Activated B cell treated with CpG ODN at 0.5 μM for 24 hours (primary cell): Measurements from ENCODE around the gene FGFR1OP2. TPM values are rescaled to one million over a fixed set of nuclear protein-coding genes. Genes with fewer than 3 reads are reported as not detected.

Experiments
- ATAC-seq: fragments of 200-7000 bp; cut with Tn5 transposase; one replicate; pipeline ENCODE4 v1.10.0; 2021; ENCODE audit warnings: low read depth, mild to moderate bottlenecking, moderate library complexity
- CTCF ChIA-PET: fragments of 350-600 bp; sonication (Branson Sonifier 250); formaldehyde crosslinking; loops from one replicate; lab custom pipeline; 2021; ENCODE audit warnings: antibody characterized with exemption; lab: Charles Lee
- POLR2A ChIA-PET: fragments of 350-600 bp; sonication (Branson Sonifier 250); formaldehyde crosslinking; loops from one replicate; lab custom pipeline; 2021; ENCODE audit warnings: antibody characterized with exemption; lab: Charles Lee
- DNase-seq: peaks from one replicate; pipeline ENCODE4 v3.0.0; 2022
- H3K27ac Mint-ChIP-seq: one replicate; pipeline ENCODE4 v1.8.0; 2020; ENCODE audit warnings: mixed read lengths
- H3K27me3 Mint-ChIP-seq: one replicate; pipeline ENCODE4 v1.8.0; 2021; ENCODE audit warnings: mixed read lengths
- H3K36me3 Mint-ChIP-seq: one replicate; pipeline ENCODE4 v1.8.0; 2021; ENCODE audit warnings: low read depth, mixed read lengths
- H3K4me1 Mint-ChIP-seq: one replicate; pipeline ENCODE4 v1.8.0; 2021; ENCODE audit warnings: mixed read lengths
- H3K4me3 Mint-ChIP-seq: one replicate; pipeline ENCODE4 v1.8.0; 2020; ENCODE audit warnings: mild to moderate bottlenecking, mixed read lengths
- H3K9me3 Mint-ChIP-seq: one replicate; pipeline ENCODE4 v1.8.0; 2020; ENCODE audit warnings: mixed read lengths
- intact Hi-C: fragments of 100-400 bp; cut with micrococcal nuclease; formaldehyde crosslinking; loops from one replicate; pipeline ENCODE4 v1.15.1; 2024
- total RNA-seq: library from RNA; stranded (reverse); gene quantifications from 2 replicates; pipeline ENCODE4 v1.2.3, GENCODE V29; 2022
- TF ChIP-seq, protein P1 (sequence below): fragments of 200-600 bp; IDR thresholded peaks from one replicate; pipeline ENCODE4 v1.8.0; 2022; ENCODE audit warnings: antibody characterized with exemption, mild to moderate bottlenecking

The FGFR1OP2 gene
- total RNA-seq, 1 donor from 2014 or later, result 45.0 TPM

DNA sequence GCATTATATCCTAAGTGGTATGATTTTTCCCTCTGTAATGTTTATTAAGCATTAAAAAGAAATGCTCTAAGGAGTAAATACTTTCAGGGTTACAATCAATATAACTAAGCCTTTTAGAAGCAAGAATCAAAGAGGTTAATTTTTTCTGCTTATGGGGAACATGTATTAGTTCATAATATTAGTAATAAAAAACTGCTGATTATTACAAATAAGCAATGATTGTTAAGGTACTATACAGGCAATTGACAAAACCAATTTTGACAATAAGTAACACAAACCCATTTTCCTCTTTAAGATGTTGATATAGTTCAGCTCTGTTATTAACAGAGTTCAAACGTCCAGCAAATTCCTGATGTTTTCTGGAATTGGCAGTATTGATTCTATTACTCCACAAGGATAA lies 32.2 kb upstream of the FGFR1OP2 start:
- no peak overlapping the region for H3K4me3 Mint-ChIP-seq
- DNase-seq (no peak), ATAC-seq (no peak)
- peaks cover 78% of the 10 kb centered on the region for H3K36me3 Mint-ChIP-seq
- intact Hi-C loops, result no loop called here
- peaks cover 3% of the 10 kb centered on the region for H3K9me3 Mint-ChIP-seq
- no peaks in the 10 kb centered on the region for H3K4me1 Mint-ChIP-seq
- TF ChIP-seq, protein P1, sequence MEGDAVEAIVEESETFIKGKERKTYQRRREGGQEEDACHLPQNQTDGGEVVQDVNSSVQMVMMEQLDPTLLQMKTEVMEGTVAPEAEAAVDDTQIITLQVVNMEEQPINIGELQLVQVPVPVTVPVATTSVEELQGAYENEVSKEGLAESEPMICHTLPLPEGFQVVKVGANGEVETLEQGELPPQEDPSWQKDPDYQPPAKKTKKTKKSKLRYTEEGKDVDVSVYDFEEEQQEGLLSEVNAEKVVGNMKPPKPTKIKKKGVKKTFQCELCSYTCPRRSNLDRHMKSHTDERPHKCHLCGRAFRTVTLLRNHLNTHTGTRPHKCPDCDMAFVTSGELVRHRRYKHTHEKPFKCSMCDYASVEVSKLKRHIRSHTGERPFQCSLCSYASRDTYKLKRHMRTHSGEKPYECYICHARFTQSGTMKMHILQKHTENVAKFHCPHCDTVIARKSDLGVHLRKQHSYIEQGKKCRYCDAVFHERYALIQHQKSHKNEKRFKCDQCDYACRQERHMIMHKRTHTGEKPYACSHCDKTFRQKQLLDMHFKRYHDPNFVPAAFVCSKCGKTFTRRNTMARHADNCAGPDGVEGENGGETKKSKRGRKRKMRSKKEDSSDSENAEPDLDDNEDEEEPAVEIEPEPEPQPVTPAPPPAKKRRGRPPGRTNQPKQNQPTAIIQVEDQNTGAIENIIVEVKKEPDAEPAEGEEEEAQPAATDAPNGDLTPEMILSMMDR, result no peak
- H3K27me3 Mint-ChIP-seq, result no peaks in the 10 kb centered on the region
- CTCF ChIA-PET, result no interaction called here
- POLR2A ChIA-PET, result no interaction called here
- H3K27ac Mint-ChIP-seq, result no peak overlapping the region

DNA sequence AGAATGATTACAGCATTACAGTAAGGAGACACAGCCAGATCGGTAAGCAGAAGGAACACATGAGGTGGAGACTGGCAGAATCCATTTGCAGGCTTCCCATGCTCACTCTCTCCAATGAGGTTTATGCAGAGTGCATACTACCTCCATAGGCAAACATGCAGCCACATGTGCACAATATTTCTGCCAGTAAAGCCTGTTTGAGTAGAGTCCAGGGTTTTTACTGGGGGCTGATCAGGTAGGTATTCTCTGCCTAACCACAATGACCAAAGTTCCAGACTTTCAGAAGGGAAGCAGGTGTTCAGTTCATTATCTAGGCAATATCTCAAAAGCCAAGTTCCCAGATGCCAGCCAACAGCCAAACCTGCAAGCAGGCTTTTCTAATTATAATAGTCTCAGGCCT lies 31.6 kb upstream of the FGFR1OP2 start:
- no peak for ATAC-seq
- H3K27ac Mint-ChIP-seq, result no peak overlapping the region

DNA sequence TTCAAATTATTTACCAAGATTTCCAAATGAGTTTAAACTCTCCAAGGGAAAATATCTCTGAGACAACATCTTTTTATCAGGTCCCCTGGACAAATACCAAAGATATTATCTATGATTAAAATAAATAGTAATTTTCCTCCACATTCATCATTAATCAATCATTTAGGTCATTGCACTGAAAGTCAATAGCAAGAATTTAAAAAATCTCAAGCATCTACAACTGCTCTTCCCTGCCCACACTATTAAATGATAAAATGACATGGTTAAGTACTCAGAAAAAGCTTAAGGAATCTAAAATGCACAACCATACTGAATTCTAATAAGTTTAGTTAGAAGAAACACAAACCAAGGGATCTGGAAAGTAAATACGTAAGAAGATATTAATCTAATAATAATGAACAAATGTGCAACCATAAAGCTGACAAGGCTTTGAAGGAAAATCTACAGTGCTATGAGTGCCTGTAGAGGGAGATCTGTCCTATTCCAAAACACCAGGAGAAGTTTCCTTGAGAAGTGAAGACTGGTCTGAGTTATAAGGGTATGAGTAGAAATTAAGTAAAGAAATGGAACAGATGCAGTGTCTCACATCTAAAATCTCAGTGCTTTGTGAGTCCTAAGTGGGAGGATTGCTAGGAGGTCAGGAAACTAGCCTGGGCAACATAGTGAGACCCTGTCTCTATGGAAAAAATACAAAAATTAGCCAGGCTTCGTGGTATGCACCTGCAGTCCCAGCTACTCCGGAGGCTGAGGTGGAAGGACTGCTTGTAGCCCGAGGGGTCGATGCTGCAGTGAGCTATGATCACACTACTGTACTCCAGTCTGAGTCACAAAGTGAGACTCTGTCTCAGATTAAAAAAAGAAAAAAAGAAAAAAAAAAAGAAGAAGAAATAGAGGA lies 19.7 kb upstream of the FGFR1OP2 start:
- POLR2A ChIA-PET, result no interaction called here
- intact Hi-C loops, result no loop called here
- TF ChIP-seq, protein P1, result no peak

More for the DNA sequence above, 31.6 kb upstream of the FGFR1OP2 start:
- Mint-ChIP-seq H3K9me3 (peaks cover 3% of the 10 kb centered on the region), H3K4me3 (no peak overlapping the region), H3K27me3 (no peaks in the 10 kb centered on the region), H3K36me3 (peaks cover 78% of the 10 kb centered on the region), H3K4me1 (no peaks in the 10 kb centered on the region)
- TF ChIP-seq, protein P1, result no peak
- no peak for DNase-seq
- CTCF ChIA-PET, result no interaction called here
- intact Hi-C loops, result no loop called here
- POLR2A ChIA-PET, result no interaction called here

DNA sequence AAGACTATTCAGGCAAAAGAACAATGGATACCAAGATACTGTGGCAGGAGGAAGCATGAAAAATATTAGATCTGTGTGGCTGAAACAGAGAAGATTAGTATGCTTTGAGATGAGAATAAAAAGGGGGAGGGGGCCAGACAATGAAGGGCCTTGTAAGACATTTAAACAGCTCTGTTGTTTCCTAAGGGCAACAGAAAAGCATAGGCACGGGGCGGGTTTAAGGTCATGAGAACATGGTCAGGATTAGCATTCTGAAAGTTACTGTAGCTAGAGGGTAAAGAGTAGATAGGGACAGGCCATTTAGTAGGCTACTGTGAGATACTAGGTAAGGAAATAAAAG lies 19.1 kb upstream of the FGFR1OP2 start:
- H3K27ac Mint-ChIP-seq, result no peak overlapping the region
- intact Hi-C loops, result no loop called here
- ATAC-seq (no peak), DNase-seq (no peak)
- H3K4me1 Mint-ChIP-seq, result no peaks in the 10 kb centered on the region
- ChIA-PET CTCF (interaction anchor here (1.4 kb wide), 1 partner anchor 11 kb away, joined by 4 read pairs; no protein-coding TSS in a partner anchor), POLR2A (no interaction called here)
- no peaks in the 10 kb centered on the region for H3K9me3 Mint-ChIP-seq
- peaks cover 60% of the 10 kb centered on the region for H3K36me3 Mint-ChIP-seq
- no peaks in the 10 kb centered on the region for H3K27me3 Mint-ChIP-seq
- no peak overlapping the region for H3K4me3 Mint-ChIP-seq
- TF ChIP-seq, protein P1, result no peak

More for the DNA sequence above, 19.7 kb upstream of the FGFR1OP2 start:
- H3K27me3 Mint-ChIP-seq, result no peaks in the 10 kb centered on the region
- CTCF ChIA-PET, result interaction anchor here (1.4 kb wide), 1 partner anchor 11 kb away, joined by 4 read pairs; no protein-coding TSS in a partner anchor
- ATAC-seq (no peak), DNase-seq (no peak)
- H3K4me3 Mint-ChIP-seq, result no peak overlapping the region
- no peaks in the 10 kb centered on the region for H3K9me3 Mint-ChIP-seq
- H3K36me3 Mint-ChIP-seq, result peaks cover 54% of the 10 kb centered on the region
- no peak overlapping the region for H3K27ac Mint-ChIP-seq
- no peaks in the 10 kb centered on the region for H3K4me1 Mint-ChIP-seq

DNA sequence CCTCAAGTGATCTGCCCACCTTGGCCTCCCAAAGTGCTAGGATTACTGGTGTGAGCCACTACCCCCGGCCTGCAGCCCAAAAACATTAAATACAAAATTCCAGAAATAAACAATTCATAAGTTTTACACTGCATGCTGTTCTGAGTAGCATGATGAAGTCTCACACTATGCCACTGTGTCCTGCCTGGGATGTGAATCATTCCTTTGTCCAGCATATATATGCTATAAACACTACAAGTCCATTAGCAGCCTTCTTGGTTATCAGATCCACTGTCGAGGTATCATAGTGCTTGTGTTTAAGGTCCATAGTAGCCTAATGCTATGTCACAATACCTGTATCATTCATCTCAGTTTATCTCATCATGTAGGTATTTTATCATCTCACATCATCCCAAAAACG lies 16.4 kb upstream of the FGFR1OP2 start:
- peaks cover 58% of the 10 kb centered on the region for H3K36me3 Mint-ChIP-seq
- no peak overlapping the region for H3K27ac Mint-ChIP-seq
- ChIA-PET POLR2A (no interaction called here), CTCF (no interaction called here)
- TF ChIP-seq, protein P1, result no peak
- H3K27me3 Mint-ChIP-seq, result no peaks in the 10 kb centered on the region
- DNase-seq, result no peak
- intact Hi-C loops, result no loop called here
- ATAC-seq, result no peak
- H3K9me3 Mint-ChIP-seq, result no peaks in the 10 kb centered on the region
- H3K4me3 Mint-ChIP-seq, result no peak overlapping the region
- no peaks in the 10 kb centered on the region for H3K4me1 Mint-ChIP-seq
